ENCODE results near the gene PRKAG1.
"Not testable (repeated sequence)": the region's sequence is repeated elsewhere in the genome, so short reads cannot be mapped to it uniquely, and the experiment has no call there.

Gene PRKAG1

GRCh38 chr12:49018261-49019119 is at the start of gene PRKAG1:
Gene PRKAG1 (minus strand): TSS chr12:49018776. CDS start chr12:49018740, 36 bp downstream.
- no peak for DNase-seq

- no peak for DNase-seq
Observed at GRCh38 chr12:49066120-49066519, 47.5 kb upstream of the PRKAG1 start.

GRCh38 chr12:49064767-49065152 is 46.2 kb upstream of the PRKAG1 start:
- DNase-seq: no peak

- not testable (repeated sequence) for DNase-seq
Observed at GRCh38 chr12:49061916-49062315, 43.3 kb upstream of the PRKAG1 start.

- no peak for DNase-seq
Observed at GRCh38 chr12:49061157-49061650, 42.6 kb upstream of the PRKAG1 start.

- no peak for DNase-seq
Observed at GRCh38 chr12:49060237-49061156, 41.9 kb upstream of the PRKAG1 start, which contains the start of gene KMT2D. Gene KMT2D (minus strand): TSS chr12:49060794. CDS start chr12:49055324, 5,470 bp downstream.

GRCh38 chr12:49059299-49060171 is 41.0 kb upstream of the PRKAG1 start:
- DNase-seq: no peak

GRCh38 chr12:49059045-49059298 is 40.4 kb upstream of the PRKAG1 start:
- DNase-seq: no peak

- no peak for DNase-seq
Observed at GRCh38 chr12:49058366-49059044, 39.9 kb upstream of the PRKAG1 start.

- no peak for DNase-seq
Observed at GRCh38 chr12:49057888-49058287, 39.3 kb upstream of the PRKAG1 start.

- DNase-seq: no peak
Observed at GRCh38 chr12:49055978-49056754, 37.6 kb upstream of the PRKAG1 start.

GRCh38 chr12:49055092-49055491 is 36.5 kb upstream of the PRKAG1 start:
- no peak for DNase-seq

GRCh38 chr12:49054524-49054923 is 35.9 kb upstream of the PRKAG1 start:
- no peak for DNase-seq

GRCh38 chr12:49054096-49054495 is 35.5 kb upstream of the PRKAG1 start:
- DNase-seq: no peak

- no peak for DNase-seq
Observed at GRCh38 chr12:49052451-49053208, 34.1 kb upstream of the PRKAG1 start.

GRCh38 chr12:49051777-49052438 is 33.3 kb upstream of the PRKAG1 start:
- DNase-seq: no peak

GRCh38 chr12:49051373-49051764 is 32.8 kb upstream of the PRKAG1 start:
- DNase-seq: no peak

GRCh38 chr12:49050507-49051372 is 32.2 kb upstream of the PRKAG1 start:
- DNase-seq: no peak

Data from cortex of kidney (tissue), 1 donor.